Stimulated activated CD8-positive, alpha-beta memory T cell treated with anti-CD3 and anti-CD28 coated beads, Interleukin-4, amount 100 ng/mL, for 1 hour (primary cell): ENCODE measurements around the gene SYT1.
"Not testable (repeated sequence)": the region's sequence is repeated elsewhere in the genome, so short reads cannot be mapped to it uniquely, and the experiment has no call there.

Experiments used
- DNase-seq, 2 donors: peaks; one replicate each; pipeline ENCODE4 v3.0.0-alpha.2; 2020; ENCODE audit warnings: low read depth in 2 of 2, low spot score in 1 of 2

SYT1 gene

DNA sequence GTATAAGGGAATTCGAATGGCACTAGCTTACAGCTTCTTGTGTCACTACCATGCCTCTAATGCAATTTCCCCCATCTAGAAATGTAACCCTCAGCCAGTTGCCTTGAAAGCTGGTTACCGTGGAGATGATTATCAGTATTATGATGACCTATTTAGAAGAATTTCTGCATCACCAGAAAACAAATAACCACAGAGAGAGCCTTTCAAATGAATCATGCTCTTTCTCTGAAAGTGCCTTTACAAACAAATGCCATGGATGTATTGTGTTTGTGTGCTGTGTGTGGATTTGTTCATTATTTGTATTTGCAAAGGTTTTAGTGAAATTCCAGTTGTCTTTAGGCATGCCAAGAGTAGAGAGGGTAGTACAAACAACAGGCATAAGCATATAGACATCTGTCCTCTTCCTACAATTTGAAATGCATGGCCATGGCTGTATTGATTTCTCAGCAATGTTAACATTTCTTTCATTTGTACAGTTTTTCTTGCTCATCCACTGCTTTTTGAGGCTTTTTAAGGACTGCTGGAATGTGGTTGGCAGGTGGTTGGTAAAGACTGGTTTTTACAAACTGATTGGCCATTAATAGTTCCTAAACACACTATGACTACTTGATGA lies 559.6 kb downstream of the SYT1 start:
- DNase-seq, result no peak

DNA sequence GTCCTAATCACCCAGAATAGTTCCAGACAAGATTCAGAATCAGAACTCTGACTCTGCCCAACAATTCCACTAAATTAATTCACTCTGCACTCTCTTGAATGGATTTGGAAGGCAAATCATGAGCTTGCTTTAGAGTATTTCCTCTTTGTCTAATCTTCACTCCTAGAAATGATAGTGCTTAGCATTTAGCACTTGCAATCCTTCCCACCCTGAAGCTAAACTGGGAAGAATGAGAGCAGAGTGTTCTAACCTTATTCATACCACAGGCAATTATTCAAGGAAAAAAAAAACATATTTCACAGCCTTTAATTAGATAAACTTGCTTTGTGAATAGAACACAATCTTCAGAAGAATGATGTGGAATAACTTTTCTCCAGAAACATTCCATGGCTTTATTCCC lies 561.5 kb downstream of the SYT1 start:
- no peak for DNase-seq

DNA sequence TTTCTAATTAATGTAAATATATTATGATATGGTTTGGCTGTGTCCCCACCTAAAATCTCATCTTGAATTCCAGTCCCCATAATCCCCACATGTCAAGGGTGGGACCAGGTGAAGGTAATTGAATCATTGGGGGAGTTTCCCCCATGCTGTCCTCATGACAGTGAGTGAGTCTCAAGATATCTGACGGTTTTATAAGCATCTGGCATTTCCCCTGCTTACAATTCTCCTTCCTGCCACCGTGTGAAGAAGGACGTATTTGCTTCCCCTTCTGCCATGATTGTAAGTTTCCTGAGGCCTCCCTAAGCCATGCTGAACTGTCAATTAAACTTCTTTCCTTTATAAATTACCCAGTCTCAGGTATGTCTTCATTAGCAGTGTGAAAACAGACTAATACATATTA lies 562.2 kb downstream of the SYT1 start:
- not testable (repeated sequence) for DNase-seq

DNA sequence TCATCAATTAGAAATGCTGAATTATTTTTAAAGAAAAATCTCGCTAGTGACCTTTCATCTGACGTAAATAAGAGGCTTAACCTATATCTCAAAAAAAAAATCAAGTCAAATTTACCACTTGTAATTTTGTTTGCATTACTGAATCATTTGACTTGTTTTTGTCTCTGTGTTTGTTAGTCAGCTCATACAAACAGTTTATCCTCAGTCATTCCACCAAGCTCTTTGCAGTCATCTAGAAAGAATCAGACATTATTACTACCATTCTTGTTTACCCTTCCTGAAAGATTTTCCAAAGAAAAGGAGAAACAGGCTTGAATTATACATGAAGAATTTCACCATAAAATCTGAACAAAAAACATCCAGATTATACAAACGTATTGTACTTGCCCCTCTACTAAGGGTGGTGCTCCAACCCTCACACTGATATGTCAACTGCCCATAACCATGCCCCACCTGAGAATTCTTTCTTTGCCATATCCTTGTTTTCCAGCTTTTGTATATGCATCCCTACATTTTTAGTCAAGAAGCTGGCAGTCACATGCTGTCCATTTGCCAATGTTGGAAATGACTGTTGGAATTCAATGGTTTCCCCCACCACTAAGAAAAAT lies 569.0 kb downstream of the SYT1 start:
- DNase-seq, result no peak

DNA sequence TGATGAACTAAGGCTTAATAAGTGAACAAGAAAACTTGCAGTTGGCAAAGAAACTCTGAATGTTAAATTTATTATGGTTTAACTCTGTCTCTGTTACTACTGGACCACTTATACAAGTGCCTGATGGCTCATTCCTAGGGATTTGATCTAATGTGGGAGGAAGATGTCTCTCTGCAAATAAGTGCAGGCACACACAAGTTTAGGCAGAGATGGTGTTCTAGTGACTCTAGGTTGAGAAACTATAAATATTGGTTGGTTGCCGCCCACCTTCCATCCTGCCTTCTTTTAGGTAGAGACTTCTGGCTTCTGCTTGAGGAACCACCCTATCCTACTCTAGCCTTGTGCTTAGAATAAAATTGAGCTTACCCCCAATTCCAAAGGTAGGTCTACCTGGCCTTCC lies 570.0 kb downstream of the SYT1 start:
- DNase-seq, result no peak

DNA sequence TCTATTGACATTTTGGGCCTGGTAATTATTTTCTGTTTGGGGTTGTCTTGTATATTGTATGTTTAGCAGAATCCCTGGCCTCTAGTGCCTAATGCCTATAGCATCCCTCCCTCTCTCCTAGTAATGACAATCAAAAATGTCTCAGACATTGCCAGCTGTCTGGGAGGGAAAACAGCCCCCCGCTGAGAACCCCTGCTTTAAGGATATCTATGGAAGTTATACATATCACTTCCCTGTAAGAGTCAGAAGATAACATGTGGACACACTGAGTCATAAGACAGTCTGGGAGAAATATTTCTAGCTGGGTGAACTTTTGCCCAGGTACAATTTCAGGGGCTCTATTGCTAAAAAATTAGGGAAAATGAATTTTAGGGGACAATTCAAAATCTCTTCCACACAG lies 571.2 kb downstream of the SYT1 start:
- no peak for DNase-seq

DNA sequence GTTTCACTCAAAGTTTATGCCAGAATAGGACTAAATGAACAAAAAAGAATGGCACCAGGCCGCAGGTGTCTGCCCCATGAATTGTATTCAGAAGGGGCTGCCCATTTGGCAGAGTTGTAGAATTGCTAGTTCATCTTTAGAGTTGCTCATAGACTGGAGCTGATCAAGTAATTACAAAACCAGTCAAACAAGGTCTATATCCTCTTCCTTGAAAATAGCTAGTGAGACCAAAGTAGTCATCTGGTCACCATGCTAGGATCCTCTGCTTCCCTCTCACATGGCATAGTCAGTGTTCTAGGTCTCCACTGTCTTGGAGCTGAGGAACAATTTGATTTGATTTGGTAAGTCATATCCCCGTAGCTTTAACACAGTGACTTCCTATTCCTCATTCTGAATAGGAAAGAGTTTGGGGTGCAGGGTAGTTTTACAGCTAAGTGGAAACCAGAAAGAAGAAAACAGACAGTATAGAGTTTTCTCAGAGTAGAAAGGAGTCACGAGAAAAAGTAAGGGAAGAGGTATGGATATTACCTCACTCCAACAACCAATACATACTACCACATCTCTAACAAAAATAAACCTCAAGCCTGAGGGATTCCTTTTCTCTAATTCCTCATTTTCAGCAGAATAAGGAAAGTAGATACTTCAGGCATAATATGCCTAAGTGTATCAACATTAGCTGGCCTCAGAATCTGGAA lies 574.1 kb downstream of the SYT1 start:
- no peak for DNase-seq

DNA sequence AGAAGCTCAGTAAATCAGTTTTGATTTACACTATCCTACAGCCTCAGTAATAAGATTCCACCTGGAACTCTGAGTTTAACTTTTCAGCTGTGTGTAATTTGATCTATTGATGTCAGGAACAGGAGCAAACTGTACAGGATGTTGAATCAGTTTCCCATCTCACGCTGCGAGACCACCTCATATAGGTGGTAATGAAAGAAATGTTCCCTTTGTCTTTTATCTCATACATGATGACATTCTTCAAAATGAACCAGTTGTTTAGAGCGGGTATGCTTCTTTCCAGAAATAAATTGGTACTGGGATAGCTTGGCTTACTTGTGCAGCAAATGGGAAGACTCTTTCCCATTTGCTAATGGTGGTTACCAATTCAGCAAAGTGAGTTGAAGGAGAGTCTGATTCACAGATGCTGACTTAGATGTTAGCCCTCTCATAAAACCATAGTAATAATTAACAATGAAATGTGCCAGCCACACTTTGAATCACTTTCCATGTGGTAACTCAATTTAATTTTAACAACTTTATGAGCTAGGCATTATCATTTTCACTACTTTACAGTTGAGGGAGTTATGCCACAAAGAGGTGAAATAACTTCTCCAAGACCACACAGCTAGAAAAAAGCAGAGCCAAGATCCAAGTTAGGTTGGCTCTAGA lies 574.7 kb downstream of the SYT1 start:
- no peak for DNase-seq

DNA sequence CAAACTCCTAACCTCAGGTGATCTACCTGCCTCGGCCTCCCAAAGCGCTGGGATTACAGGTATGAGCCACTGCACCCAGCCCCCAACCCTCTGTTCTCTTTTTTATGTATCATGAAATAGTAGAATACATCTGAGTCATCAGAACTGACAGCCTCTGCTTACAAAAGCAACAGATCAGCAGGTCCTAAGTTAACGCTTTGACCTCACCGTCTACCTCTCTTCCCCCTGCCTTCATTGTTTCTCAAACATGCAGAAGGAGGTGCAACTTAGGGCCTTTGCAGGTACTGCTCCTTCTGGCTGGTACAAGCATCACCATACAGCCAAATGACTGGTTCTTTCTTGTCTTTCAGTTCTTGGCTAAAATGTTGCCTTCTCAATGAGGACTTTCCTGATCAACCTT lies 577.0 kb downstream of the SYT1 start:
- DNase-seq, result no peak

DNA sequence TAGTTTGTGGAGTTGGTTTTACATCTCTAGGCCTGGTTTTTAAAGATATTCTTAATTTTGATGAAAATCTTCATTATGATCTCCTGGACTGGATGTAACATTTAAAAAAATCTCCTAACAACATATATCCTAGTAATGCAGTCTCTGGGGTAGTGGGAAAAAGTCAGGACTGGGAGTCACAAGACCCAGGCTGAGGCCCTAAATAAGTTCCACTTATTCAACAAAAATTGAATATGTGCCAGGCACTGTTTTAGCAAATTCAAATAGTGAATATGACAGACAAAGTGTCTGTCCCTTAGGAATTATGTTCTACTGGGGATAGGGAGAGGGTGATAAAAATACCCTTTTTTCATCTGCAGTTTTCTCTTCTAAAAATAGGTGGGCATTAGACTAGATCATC lies 577.8 kb downstream of the SYT1 start:
- DNase-seq, result no peak

DNA sequence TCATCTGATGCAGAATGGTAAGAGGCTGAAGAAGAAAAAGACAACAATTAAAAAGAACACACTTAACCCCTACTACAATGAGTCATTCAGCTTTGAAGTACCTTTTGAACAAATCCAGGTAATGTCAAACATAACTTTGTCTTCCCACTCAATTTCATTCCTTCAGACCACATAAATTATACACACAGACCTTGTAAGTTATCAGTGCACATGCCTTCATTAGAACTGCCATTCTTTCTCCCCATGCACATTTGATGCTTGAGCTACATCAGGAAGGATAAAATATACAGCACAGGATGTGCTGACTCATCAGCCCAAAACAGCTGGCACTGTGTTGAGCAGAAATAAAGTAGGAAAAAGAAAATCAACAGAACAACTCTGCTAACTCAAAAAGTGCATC lies 579.5 kb downstream of the SYT1 start:
- DNase-seq, result no peak

DNA sequence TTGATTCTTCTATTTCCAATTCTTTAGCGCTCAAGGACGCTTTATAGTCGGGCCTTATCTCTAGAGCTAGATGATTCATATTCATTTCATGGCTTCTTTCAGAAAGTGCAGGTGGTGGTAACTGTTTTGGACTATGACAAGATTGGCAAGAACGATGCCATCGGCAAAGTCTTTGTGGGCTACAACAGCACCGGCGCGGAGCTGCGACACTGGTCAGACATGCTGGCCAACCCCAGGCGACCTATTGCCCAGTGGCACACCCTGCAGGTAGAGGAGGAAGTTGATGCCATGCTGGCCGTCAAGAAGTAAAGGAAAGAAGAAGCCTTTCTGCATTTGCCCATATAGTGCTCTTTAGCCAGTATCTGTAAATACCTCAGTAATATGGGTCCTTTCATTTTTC lies 584.2 kb downstream of the SYT1 start:
- DNase-seq, result no peak

DNA sequence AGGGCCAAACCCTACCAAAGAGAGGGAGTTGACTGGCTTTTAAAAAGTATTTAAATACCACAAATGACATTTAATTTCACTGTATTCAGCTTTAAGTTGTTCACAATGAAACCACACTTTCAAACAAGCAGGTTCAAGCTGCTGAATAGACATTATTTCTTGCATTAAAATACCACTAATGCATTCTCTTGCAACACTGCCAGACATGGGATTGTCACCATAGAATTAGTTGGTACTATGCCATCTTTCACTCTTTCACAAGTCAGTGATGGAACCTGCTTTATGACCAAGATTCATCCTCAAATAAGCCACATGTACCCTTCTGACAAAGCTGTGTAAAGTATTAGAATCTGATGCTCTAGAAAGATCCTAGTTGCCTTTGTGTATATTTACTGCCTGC lies 586.8 kb downstream of the SYT1 start:
- no peak for DNase-seq

DNA sequence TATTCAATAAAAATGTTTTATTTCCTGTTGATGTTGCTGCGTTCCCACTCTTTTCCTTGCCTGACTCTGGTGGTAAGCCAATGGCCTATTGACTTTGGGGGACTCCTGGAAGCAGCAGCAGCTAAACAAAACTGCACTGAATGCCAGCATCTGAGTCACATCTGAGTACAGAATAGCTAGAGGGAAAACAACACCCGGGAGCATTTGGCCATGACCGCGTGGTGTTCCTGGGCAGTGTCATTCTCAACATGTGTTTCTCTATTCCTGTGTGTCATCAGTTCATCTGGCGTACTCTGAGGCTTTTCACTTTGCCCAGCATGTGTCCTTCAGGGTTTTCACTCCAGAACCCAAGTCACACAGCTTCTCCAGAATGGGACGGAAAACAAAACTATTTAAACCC lies 587.4 kb downstream of the SYT1 start:
- no peak for DNase-seq

DNA sequence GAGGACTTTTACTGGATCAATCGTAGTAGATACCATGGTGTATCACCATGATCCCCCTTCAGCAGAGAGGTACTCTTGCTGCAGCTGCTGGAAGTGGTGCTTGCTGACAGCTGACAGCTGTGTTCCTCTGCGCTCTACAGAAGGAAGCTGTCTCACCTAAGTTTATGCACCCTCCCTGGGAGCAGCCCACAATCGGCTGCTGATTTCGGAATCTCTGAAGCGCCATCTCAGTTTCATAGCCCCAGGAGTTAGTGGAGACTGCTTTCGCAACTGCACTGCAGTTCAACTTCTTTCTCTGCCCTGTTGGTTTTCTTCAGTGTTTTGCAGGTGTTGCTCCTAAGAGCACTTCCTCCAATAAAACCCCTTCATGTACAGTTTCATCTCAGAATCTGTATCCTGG lies 588.3 kb downstream of the SYT1 start:
- no peak for DNase-seq

DNA sequence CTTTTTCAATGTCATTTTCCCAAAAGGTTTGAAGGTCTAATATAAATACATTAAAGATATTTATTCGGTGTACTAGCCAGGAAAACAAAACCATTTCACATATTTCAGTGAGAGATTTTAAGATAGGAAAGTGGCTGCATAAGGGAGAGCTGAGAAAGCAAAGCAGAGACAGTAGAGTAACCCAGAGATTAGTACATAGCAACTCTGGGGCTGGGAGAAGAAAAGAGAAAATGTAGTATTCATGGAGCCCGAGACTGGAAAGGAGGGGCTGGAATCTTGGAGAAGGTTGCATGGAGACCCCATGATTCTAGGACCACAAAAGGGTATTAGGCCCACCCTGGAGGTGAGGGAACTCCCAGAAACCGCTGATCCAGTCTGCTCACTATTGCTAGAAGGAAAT lies 589.2 kb downstream of the SYT1 start:
- no peak for DNase-seq

DNA sequence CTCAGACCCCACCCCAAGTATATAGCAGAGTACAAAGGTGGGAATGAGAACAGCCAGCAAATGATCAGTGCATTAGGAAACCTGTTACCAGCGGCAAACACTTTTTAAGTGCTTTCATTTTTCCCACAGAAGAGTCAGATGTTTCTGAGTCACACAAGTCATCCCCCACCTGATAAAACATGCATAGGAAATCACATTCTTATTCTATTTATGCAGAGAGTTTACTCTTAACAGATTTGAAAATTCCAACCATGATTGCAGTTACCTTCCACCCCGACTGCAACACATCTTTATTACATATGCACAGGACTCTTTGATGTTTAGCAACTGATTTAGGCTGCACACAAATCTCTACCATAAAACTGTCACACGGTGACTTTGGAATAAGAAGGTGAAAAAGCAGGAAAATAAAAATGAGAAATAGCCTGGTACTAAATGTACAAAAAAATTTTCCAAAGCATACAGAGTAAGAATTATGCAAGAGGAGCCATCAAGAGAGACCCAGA lies 589.8 kb downstream of the SYT1 start:
- DNase-seq, result no peak

DNA sequence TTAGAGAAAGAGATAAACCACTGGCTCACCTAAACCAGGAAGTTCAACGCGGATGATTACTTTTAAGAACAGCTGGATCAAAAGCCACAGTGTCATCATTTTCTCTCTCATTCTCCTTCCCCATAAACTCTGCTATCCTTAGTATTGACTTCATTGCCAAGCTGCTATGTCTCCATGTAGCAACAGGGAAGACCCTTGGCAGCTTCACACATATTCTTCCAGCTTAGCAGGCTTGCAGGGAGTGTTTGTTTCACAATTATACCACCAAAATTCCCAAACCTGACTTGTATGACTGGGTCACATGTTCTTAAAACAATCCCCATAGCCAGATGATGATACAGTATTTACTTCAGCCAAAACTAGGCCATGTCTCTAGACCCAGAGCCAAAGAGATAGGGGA lies 590.7 kb downstream of the SYT1 start:
- no peak for DNase-seq

DNA sequence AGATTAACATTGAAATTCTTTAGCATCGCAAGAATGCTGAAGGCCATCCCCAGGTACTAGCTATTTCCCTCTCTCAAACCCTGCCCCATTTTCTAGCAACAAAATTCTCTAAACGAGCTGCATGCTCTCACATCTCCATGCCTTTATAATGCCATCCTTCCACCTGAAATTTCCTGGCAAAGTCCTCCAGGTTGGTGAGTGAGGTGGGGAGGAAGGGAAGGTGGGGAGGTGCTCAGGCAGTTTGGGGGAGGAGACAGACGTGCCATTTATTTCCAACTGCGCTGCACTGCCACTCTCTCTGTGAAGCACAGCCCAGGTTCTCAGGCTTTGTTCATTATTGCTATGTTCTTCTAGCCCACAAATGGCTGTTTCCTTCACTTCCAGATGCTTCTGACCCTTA lies 617.7 kb downstream of the SYT1 start:
- DNase-seq, result no peak

DNA sequence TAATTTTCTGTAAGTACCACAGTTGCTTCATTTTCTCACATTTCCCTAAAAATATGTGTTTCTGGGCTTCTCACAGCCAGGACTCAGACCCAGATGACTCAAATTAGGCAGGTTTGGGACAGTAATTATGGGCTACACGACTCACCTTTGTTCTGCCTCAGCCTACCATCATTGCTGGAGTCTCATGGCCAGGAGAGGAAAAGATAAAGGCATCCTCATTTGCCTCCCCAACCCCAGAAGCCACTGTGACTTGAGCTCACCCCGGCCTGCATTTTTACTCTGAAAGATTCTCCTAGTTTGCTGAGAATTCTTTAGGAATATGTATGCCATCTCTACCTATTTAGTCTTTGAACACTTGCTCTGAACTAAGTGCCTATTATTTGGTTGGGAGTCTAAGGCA lies 618.3 kb downstream of the SYT1 start:
- no peak for DNase-seq

DNA sequence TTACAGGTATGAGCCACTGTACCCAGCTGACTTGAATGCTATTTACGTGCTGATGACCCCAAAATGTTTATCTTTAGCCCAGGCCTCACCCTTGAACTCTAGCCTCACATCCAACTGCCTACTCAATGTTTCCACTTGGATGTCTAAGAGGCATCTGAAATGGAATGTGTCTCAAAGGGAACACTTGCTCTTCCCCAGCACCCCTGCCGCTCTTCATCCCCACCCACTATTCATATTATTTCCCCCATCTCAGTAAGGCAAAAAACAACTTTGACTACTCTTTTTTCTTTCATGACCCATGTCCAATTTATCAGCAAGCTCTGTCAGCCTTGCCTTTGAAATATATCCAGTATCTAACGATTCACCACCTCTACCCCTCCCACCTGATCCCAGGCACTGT lies 621.6 kb downstream of the SYT1 start:
- DNase-seq, result no peak

DNA sequence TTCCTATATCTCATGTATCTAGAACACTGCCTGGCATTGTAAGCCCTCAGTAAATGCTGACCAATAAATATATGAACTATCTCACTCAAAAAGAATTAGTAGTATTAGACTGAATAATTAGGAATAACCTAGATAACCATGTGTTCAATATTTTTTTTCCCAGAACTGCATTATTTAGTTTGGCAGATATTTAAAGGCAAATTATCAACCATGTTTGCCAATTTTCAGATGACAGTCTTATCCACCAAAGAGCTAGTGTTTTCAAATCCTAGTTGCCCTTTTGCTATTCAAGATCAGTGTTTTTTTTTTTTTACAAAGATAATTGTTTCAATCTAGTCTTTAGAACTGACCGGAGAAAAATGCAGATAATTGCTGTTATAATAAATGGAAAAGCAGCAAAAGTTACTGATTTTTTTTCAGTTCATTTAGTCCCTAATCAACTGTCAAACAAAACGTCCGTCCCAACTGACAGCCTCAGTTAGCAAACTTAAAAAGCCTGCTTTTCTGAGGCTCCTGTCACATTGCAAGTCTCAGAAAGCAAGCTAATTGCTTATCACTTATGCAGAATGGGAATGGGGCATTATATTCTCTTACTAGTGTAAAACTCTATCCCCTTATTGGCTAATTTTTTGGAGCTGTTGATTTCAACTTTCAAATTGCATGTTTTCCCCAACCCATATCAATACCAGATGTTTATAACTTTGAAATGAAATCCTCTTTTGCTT lies 623.0 kb downstream of the SYT1 start:
- no peak for DNase-seq
